GM12878 (cell line): ENCODE measurements around the gene SERPINE2. TPM values are rescaled to one million over a fixed set of nuclear protein-coding genes. Genes with fewer than 3 reads are reported as not detected.

Experiments
- ATAC-seq: fragments of 200-7000 bp; cut with Tn5 transposase; 3 replicates; pipeline ENCODE4 v1.9.1; 2020; ENCODE audit warnings: mild to moderate bottlenecking, moderate library complexity
- BruUV-seq: library from RNA; stranded (reverse); fragments of 400-500 nt; replicated peaks from 2 replicates; lab custom pipeline; 2021; lab: Mats Ljungman, UMichigan
- CTCF ChIA-PET: fragments of 300-600 bp; sonication (Branson Sonifier 250); formaldehyde crosslinking; extraction: SDS; loops from one replicate; lab custom pipeline; 2021; ENCODE audit warnings: inconsistent platforms; lab: Yijun Ruan, JAX
- POLR2A ChIA-PET: fragments of 350-600 bp; formaldehyde crosslinking; extraction: SDS; loops from one replicate; lab custom pipeline; 2021; ENCODE audit warnings: inconsistent platforms; lab: Charles Lee
- RAD21 ChIA-PET: fragments of 300-600 bp; sonication (Branson Sonifier 250); formaldehyde crosslinking; loops from one replicate; lab custom pipeline; 2023; ENCODE audit warnings: antibody characterized with exemption; ENCODE audit not compliant: unreplicated experiment; lab: Charles Lee
- SMC1A ChIA-PET: fragments of 300-600 bp; sonication (Branson Sonifier 250); formaldehyde crosslinking; loops from one replicate; lab custom pipeline; 2023; ENCODE audit not compliant: unreplicated experiment, uncharacterized antibody; lab: Charles Lee
- DNase-seq: peaks from one replicate; pipeline ENCODE4 v3.0.0-alpha.2; 2011; ENCODE audit warnings: low read depth, low spot score
- FAIRE-seq: peaks from 3 replicates; lab custom pipeline; 2011; peaks lifted over from hg19 to GRCh38; lab: Jason Lieb, UNC
- H2AFZ ChIP-seq: 2 replicates; pipeline ENCODE4 v1.6.0; 2011; ENCODE audit warnings: low read depth, low read length, control low read depth; ENCODE audit not compliant: control insufficient read depth
- H3K27ac ChIP-seq: 2 replicates; pipeline ENCODE4 v1.5.1; 2011; ENCODE audit warnings: control low read depth; ENCODE audit not compliant: control insufficient read depth, insufficient read depth
- H3K27me3 ChIP-seq, 2 experiments: replicated peaks in 1 of 2; 2 replicates each; pipeline versions ENCODE4 v1.6.0 to v1.6.1; 2011; ENCODE audit warnings: low read length in 1 of 2; ENCODE audit not compliant: control insufficient read depth in 2 of 2, insufficient read depth in 2 of 2
- H3K36me3 ChIP-seq, 2 experiments: 2 replicates each; pipeline ENCODE4 v1.5.1; 2011; ENCODE audit warnings: low read length in 1 of 2; ENCODE audit not compliant: control insufficient read depth in 2 of 2, insufficient read depth in 2 of 2
- H3K4me1 ChIP-seq: 2 replicates; pipeline ENCODE4 v1.6.1; 2011; ENCODE audit warnings: mild to moderate bottlenecking, low read length, moderate library complexity, mixed read lengths; ENCODE audit not compliant: control insufficient read depth, insufficient read depth
- H3K4me2 ChIP-seq: 2 replicates; pipeline ENCODE4 v1.6.0; 2011; ENCODE audit warnings: control low read depth; ENCODE audit not compliant: control insufficient read depth, insufficient read depth
- H3K4me3 ChIP-seq: fragments of 200-600 bp; sonication (generic); 2 replicates; pipeline ENCODE4 v1.5.1; 2016
- H3K79me2 ChIP-seq: 2 replicates; pipeline ENCODE4 v1.6.0; 2011; ENCODE audit warnings: low read length; ENCODE audit not compliant: control insufficient read depth, insufficient read depth
- H3K9ac ChIP-seq: 2 replicates; pipeline ENCODE4 v1.8.0; 2011; ENCODE audit warnings: low read length, control low read depth, mixed read lengths; ENCODE audit not compliant: control insufficient read depth, insufficient read depth
- H3K9me3 ChIP-seq: replicated peaks from 3 replicates; pipeline ENCODE4 v1.5.1; 2011; ENCODE audit warnings: mild to moderate bottlenecking, low read length; ENCODE audit not compliant: control insufficient read depth, insufficient read depth
- H4K20me1 ChIP-seq: 2 replicates; pipeline ENCODE4 v1.6.0; 2011; ENCODE audit not compliant: control insufficient read depth, insufficient read depth
- EP300 ChIP-seq, 2 experiments: fragments of 150-350 bp in 1 of 2; IDR thresholded peaks; 2 replicates each; pipeline ENCODE4 v1.6.1; 2011 to 2012; ENCODE audit warnings: low read depth in 2 of 2, low read length in 2 of 2, borderline replicate concordance in 1 of 2, improper control_type of control experiment in 1 of 2, inconsistent platforms in 1 of 2; ENCODE audit not compliant: control insufficient read depth in 1 of 2
- IKZF2 ChIP-seq, 2 experiments: fragments of 450-650 bp; IDR thresholded peaks; 2 replicates each; pipeline ENCODE4 v1.6.1; 2017; ENCODE audit warnings: mild to moderate bottlenecking in 2 of 2, moderate library complexity in 2 of 2
- IRF4 ChIP-seq: IDR thresholded peaks from 2 replicates; pipeline ENCODE4 v1.6.1; 2011; ENCODE audit warnings: low read depth, low read length
- LARP7 ChIP-seq: fragments of 450-650 bp; IDR thresholded peaks from 2 replicates; pipeline ENCODE4 v1.6.1; 2017; ENCODE audit warnings: mild to moderate bottlenecking
- MXI1 ChIP-seq: fragments of 150-350 bp; IDR thresholded peaks from 2 replicates; pipeline ENCODE4 v1.6.1; 2011; ENCODE audit warnings: low read depth, mild to moderate bottlenecking, inconsistent platforms, low read length, improper control_type of control experiment
- NR2C1 ChIP-seq: fragments of 450-650 bp; IDR thresholded peaks from 2 replicates; pipeline ENCODE4 v1.6.1; 2017; ENCODE audit warnings: antibody characterized with exemption, mild to moderate bottlenecking, moderate library complexity
- SMARCA5 ChIP-seq: fragments of 450-650 bp; IDR thresholded peaks from 2 replicates; pipeline ENCODE4 v1.6.1; 2017; ENCODE audit warnings: mild to moderate bottlenecking
- STAT1 ChIP-seq: fragments of 450-650 bp; conservative IDR thresholded peaks from 2 replicates; pipeline ENCODE4 v1.6.1; 2014; ENCODE audit warnings: antibody characterized with exemption, mild to moderate bottlenecking
- STAT3 ChIP-seq: IDR thresholded peaks from 2 replicates; pipeline ENCODE4 v1.6.1; 2011; ENCODE audit warnings: low read depth, low read length, improper control_type of control experiment
- SUPT20H ChIP-seq: IDR thresholded peaks from 2 replicates; pipeline ENCODE4 v1.6.1; 2011; ENCODE audit warnings: low read depth, mild to moderate bottlenecking, low read length, moderate library complexity, borderline replicate concordance; ENCODE audit not compliant: control insufficient read depth
- SUZ12 ChIP-seq: fragments of 200-600 bp; sonication (generic); IDR thresholded peaks from one replicate; pipeline ENCODE4 v1.6.1; 2018; ENCODE audit warnings: antibody characterized with exemption, mild to moderate bottlenecking; ENCODE audit not compliant: unreplicated experiment
- ZNF384 ChIP-seq: IDR thresholded peaks from 2 replicates; pipeline ENCODE4 v1.6.1; 2012; ENCODE audit warnings: low read depth, mild to moderate bottlenecking, low read length, improper control_type of control experiment, borderline replicate concordance
- ZNF592 ChIP-seq: fragments of 450-650 bp; IDR thresholded peaks from 2 replicates; pipeline ENCODE4 v1.6.1; 2017; ENCODE audit warnings: mild to moderate bottlenecking, moderate library complexity
- WGBS: methylation state at CpG from one replicate; pipeline ENCODE4 v1.1.6; 2016; ENCODE audit warnings: low lambda C conversion rate; ENCODE audit not compliant: insufficient replicate concordance, insufficient coverage; ENCODE audit errors: missing lambda C conversion rate; 5-methylcytosine and 5-hydroxymethylcytosine counted together
- in situ Hi-C: fragments of 300-500 bp; cut with MboI; formaldehyde crosslinking; loops from 9 replicates; pipeline ENCODE4 v1.14.3; 2018; ENCODE audit warnings: mixed read lengths
- intact Hi-C: fragments of 100-400 bp; cut with micrococcal nuclease; formaldehyde crosslinking; loops from one replicate; pipeline ENCODE4 v1.14.2; 2022; ENCODE audit not compliant: unreplicated experiment
- polyA plus RNA-seq, 11 experiments: library from polyadenylated mRNA; depleted of rRNA in 4 of 11; unstranded in 6 of 11; stranded (reverse) in 5 of 11; fragments of >200 nt; fragmentation: Nextera tagmentation in 4 of 11; fragmentation: Illumina TruSeq in 1 of 11; extraction: Ambion mirVana in 4 of 11; extraction: Trizol in 1 of 11; gene quantifications; 1 replicate in 1 of 11; 2 replicates in 10 of 11; pipeline versions ENCODE4 v1.2.1 to v1.2.3, GENCODE V29; 2011 to 2016; ENCODE audit warnings: inconsistent platforms in 2 of 11, missing spikeins in 2 of 11, low read depth in 1 of 11
- total RNA-seq, 4 experiments: library from RNA; depleted of rRNA in 3 of 4; stranded (reverse); fragments of >200 nt in 3 of 4; fragmentation: Illumina TruSeq in 1 of 4; extraction: Trizol in 1 of 4; gene quantifications; 2 replicates each; pipeline versions ENCODE4 v1.2.1 to v1.2.3, GENCODE V29; 2013 to 2021

The SERPINE2 gene
- total and polyA plus RNA-seq, 10 of the 15 experiments (the other 5 are each of a cell fraction or from before 2014, with no cell fraction given): 0.18 to 1.7 (median 0.39) TPM

GRCh38 chr2:224036731-224037361 is 2.2 kb downstream of the SERPINE2 start:
- CTCF ChIA-PET: no interaction called here
- BruUV-seq: no TSS peak
- POLR2A ChIA-PET: no interaction called here
- 53% methylated on average over 6 of the region's 6 CpGs for WGBS
- no peak for TF ChIP-seq NR2C1
- TF ChIP-seq MXI1: no peak
- Histone ChIP-seq H3K27me3 (peaks cover 22 to 34% of the 10 kb centered on the region in 2 experiments), H3K4me1 (peaks cover 7% of the 10 kb centered on the region; the same call in 1 of the 2 replicates), H3K27ac (no peak overlapping the region), H2AFZ (no peak overlapping the region), H3K4me2 (no peak overlapping the region), H3K9ac (no peak overlapping the region), H3K4me3 (no peak overlapping the region), H3K79me2 (no peaks in the 10 kb centered on the region), H3K9me3 (no peaks in the 10 kb centered on the region), H4K20me1 (0 out of 2 replicates have a peak, but pooled peaks cover 3% of the 10 kb centered on the region), H3K36me3 (no peaks in the 10 kb centered on the region)
- SMC1A ChIA-PET: interaction anchor here (0.8 kb wide), 1 partner anchor 11 kb away, joined by 3 read pairs; no protein-coding TSS in a partner anchor
- DNase-seq (no peak), FAIRE-seq (no peak), ATAC-seq (no peak)
- in situ Hi-C loops: no loop called here
- RAD21 ChIA-PET: no interaction called here
- intact Hi-C loops: no loop called here

GRCh38 chr2:224034017-224034416 is 5.1 kb downstream of the SERPINE2 start:
- Histone ChIP-seq H3K4me3 (no peak overlapping the region), H3K9me3 (no peaks in the 10 kb centered on the region; the same call in 2 of the 3 replicates), H3K27ac (no peak overlapping the region), H3K36me3 (no peaks in the 10 kb centered on the region), H3K27me3 (peaks cover 11 to 16% of the 10 kb centered on the region in 2 experiments), H3K4me2 (no peak overlapping the region), H3K9ac (no peak overlapping the region), H3K79me2 (no peaks in the 10 kb centered on the region), H3K4me1 (peaks cover 7% of the 10 kb centered on the region; the same call in 1 of the 2 replicates), H2AFZ (no peak overlapping the region), H4K20me1 (0 out of 2 replicates have a peak, but pooled peaks cover 3% of the 10 kb centered on the region)
- FAIRE-seq (no peak), DNase-seq (no peak), ATAC-seq (no peak)
- ChIA-PET CTCF (no interaction called here), SMC1A (no interaction called here), RAD21 (no interaction called here), POLR2A (no interaction called here)
- 25% methylated on average over 5 of the region's 5 CpGs for WGBS
- TF ChIP-seq ZNF592 (no peak), IKZF2 (IDR thresholded peaks at IDR 0.05) (no peak), STAT1 (no peak), IRF4 (no peak), LARP7 (no peak), MXI1 (no peak), SUPT20H (no peak), SMARCA5 (no peak), ZNF384 (no peak), SUZ12 (no peak), EP300 (IDR thresholded peaks at IDR 0.05; ENCODE audit: borderline replicate concordance in 1 of 2, control insufficient read depth in 1 of 2, low read depth in 2 of 2, low read length in 2 of 2) (no peak), STAT3 (no peak)
- in situ Hi-C loops (no loop called here), intact Hi-C loops (no loop called here)
- no TSS peak for BruUV-seq
